Suprapubic skin (tissue), 4 donors: ENCODE data around the gene NBEA. TPM values are rescaled to one million over a fixed set of nuclear protein-coding genes. Genes with fewer than 3 reads are reported as not detected.
"Not testable (repeated sequence)": the region's sequence is repeated elsewhere in the genome, so short reads cannot be mapped to it uniquely, and the experiment has no call there.

Source experiments
- DNase-seq, 2 donors: peaks; one replicate each; pipeline ENCODE4 v3.0.0-alpha.2; 2019; ENCODE audit warnings: low spot score in 2 of 2
- H3K27ac ChIP-seq: fragments of 200-600 bp; sonication (generic); one replicate; pipeline ENCODE4 v1.5.1; 2019
- H3K27me3 ChIP-seq: fragments of 200-600 bp; sonication (generic); one replicate; pipeline ENCODE4 v1.5.1; 2019
- H3K36me3 ChIP-seq: fragments of 200-600 bp; sonication (generic); one replicate; pipeline ENCODE4 v1.5.1; 2019
- H3K4me1 ChIP-seq: fragments of 200-600 bp; sonication (generic); one replicate; pipeline ENCODE4 v1.5.1; 2019
- H3K4me3 ChIP-seq: fragments of 200-600 bp; sonication (generic); one replicate; pipeline ENCODE4 v1.5.1; 2019; ENCODE audit warnings: mild to moderate bottlenecking
- H3K9me3 ChIP-seq: fragments of 200-600 bp; sonication (generic); one replicate; pipeline ENCODE4 v1.5.1; 2019
- CTCF ChIP-seq, 2 donors: fragments of 200-600 bp in 1 of 2; fragments of 450-650 bp in 1 of 2; sonication (generic) in 1 of 2; IDR thresholded peaks; one replicate each; pipeline ENCODE4 v1.5.1; 2016 to 2019; ENCODE audit warnings: antibody characterized with exemption in 2 of 2, mild to moderate bottlenecking in 1 of 2, moderate library complexity in 1 of 2
- EP300 ChIP-seq: sonication (generic); formaldehyde crosslinking; IDR thresholded peaks from one replicate; pipeline ENCODE4 v1.6.1; 2017; ENCODE audit warnings: antibody characterized with exemption
- POLR2A ChIP-seq, 2 donors: fragments of 450-650 bp; IDR thresholded peaks; one replicate each; pipeline ENCODE4 v1.6.1; 2017; ENCODE audit warnings: antibody characterized with exemption in 2 of 2, mild to moderate bottlenecking in 2 of 2, moderate library complexity in 2 of 2
- POLR2AphosphoS5 ChIP-seq, 3 donors: sonication (generic); formaldehyde crosslinking; IDR thresholded peaks; one replicate each; pipeline ENCODE4 v1.6.1; 2017; ENCODE audit warnings: antibody characterized with exemption in 3 of 3
- WGBS: methylation state at CpG from one replicate; pipeline ENCODE4 v1.1.5; 2018; 5-methylcytosine and 5-hydroxymethylcytosine counted together
- total RNA-seq, 4 donors: library from RNA; depleted of rRNA; stranded (reverse); fragments of >200 nt; gene quantifications; one replicate each; pipeline ENCODE4 v1.1.0, GENCODE V29; 2016

The NBEA gene
- total RNA-seq, 4 donors from 2014 or later, result 3.1 to 9.7 (median 4.1) TPM

- H3K27me3 ChIP-seq, result no peaks in the 10 kb centered on the region
- TF ChIP-seq CTCF (IDR thresholded peaks at IDR 0.05), result no peak
- TF ChIP-seq POLR2A (IDR thresholded peaks at IDR 0.05), result no peak
- H3K36me3 ChIP-seq, result no peaks in the 10 kb centered on the region
- no peak for DNase-seq
- H3K4me1 ChIP-seq, result no peaks in the 10 kb centered on the region
- 59% methylated on average over 6 of the region's 6 CpGs for WGBS
- H3K4me3 ChIP-seq, result no peak overlapping the region
- no peaks in the 10 kb centered on the region for H3K9me3 ChIP-seq
- no peak overlapping the region for H3K27ac ChIP-seq
These were observed 445.7 kb downstream of the NBEA start for GRCh38 chr13:35387682-35388250.

DNA sequence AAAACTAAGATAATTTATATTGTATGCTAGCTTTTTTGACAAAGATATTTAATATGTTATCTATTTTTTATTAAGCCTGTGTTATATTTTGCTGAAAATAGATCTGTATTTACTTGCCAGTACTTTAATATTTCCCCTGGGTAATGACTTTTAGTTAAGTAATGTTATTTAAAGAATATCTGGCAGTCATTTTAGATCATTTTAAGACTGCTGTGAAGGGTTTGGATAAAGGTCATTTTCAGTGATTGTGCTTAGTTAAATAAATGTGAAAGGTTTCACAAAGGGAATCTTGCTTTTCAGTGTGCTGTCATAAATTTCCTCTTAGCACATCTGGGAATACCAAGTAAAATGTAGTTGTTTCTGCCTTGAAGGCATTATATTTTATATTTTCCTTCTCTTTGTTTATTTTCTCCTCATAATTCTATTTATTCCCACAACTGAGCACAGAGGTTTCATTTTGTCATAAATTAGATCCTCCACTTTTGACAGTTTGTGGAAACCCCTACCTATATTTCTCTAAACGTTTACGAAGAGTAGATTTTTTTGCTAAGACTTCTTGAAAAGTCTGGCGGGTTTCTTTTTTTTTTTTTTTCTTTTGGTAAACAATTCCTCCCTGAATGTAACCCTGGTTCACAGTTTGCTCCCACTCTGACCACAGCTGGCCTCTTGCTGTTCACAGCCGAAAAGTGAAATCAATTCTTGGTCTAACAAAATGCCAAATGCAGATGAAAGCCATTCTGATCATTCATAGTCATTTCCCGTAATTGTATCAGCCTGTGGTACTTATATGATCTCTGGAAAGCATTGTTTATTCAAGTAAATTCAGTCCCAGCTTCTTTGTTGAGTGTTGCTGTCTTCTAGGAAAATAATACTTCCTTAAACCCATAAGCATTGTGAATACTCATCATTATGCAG, 446.6 kb downstream of the NBEA start:
- Histone ChIP-seq H3K9me3 (no peaks in the 10 kb centered on the region), H3K4me3 (no peak overlapping the region)
- WGBS, result 29% methylated on average over 5 of the region's 5 CpGs

DNA sequence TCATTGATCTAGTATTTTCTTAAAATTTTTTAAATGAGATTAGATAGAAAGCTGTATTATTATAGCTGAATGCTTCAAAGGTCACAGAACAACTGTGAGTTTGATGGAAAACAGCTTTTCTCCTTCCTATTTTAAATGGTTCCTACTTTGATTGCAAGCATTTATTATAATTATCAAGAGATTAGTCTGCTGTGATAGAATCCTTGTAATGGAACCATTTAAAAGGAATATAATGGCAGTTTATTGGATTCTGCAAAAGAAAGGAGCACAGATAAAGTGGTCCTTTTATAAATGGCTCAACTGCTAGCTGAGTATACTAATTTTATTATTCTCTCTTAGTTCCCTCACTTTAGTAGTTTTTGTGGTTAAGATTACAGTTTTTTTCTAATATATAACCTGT, 447.5 kb downstream of the NBEA start:
- Histone ChIP-seq H3K9me3 (no peaks in the 10 kb centered on the region), H3K4me1 (no peaks in the 10 kb centered on the region), H3K27me3 (no peaks in the 10 kb centered on the region), H3K27ac (no peak overlapping the region), H3K4me3 (no peak overlapping the region), H3K36me3 (no peaks in the 10 kb centered on the region)
- no peak for TF ChIP-seq CTCF (IDR thresholded peaks at IDR 0.05)
- no peak for TF ChIP-seq EP300
- no peak for TF ChIP-seq POLR2A (IDR thresholded peaks at IDR 0.05)
- TF ChIP-seq POLR2AphosphoS5 (IDR thresholded peaks at IDR 0.05), result no peak
- no peak for DNase-seq

More for the DNA sequence above, 446.6 kb downstream of the NBEA start:
- Histone ChIP-seq H3K4me1 (no peaks in the 10 kb centered on the region), H3K27ac (no peak overlapping the region), H3K27me3 (no peaks in the 10 kb centered on the region), H3K36me3 (no peaks in the 10 kb centered on the region)
- DNase-seq, result no peak
- TF ChIP-seq CTCF (IDR thresholded peaks at IDR 0.05) (no peak), POLR2A (IDR thresholded peaks at IDR 0.05) (no peak), POLR2AphosphoS5 (IDR thresholded peaks at IDR 0.05) (no peak), EP300 (no peak)

DNA sequence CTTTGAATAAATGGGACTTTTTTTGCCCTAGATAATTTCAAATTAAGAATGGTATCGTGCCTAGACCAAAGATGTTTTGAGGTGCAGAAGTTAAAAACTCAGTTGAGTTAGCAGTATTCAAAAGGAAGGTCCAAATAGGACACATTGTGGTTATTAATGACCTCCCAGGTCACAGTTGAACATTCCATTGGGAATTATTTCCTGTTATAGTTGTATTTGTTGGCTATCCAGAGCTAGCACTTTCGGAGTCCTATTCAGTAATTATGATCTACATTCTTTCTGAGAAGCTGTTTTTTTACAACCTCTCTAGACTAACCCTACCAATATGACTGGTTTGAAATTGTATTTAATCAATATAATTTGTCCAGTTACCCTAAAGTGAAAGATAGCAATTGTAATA, 450.7 kb downstream of the NBEA start:
- H3K9me3 ChIP-seq, result no peaks in the 10 kb centered on the region
- no peak overlapping the region for H3K27ac ChIP-seq
- no peaks in the 10 kb centered on the region for H3K27me3 ChIP-seq
- H3K36me3 ChIP-seq, result no peaks in the 10 kb centered on the region
- no peaks in the 10 kb centered on the region for H3K4me1 ChIP-seq
- TF ChIP-seq POLR2A (IDR thresholded peaks at IDR 0.05) (no peak), EP300 (no peak)
- WGBS, result 72% methylated on average over 2 of the region's 2 CpGs
- no peak for DNase-seq
- no peak overlapping the region for H3K4me3 ChIP-seq

DNA sequence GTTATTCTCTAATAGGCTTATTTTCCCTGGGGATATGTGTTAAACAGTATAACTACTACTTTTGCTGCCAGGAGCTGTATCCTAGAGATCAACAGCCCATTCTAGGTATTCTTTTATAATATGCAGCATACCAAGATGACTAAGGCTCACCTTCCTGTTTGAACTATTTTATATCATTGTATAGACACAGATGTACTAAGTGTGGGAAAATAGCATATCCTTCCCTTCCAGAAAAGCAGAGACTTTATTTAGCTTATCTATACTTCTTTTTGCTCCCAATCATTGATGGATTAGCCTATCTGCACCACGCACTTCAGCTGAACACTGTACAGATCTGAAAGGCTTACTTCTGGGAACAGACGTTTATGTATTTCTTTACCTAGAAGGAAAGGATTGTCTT, 451.8 kb downstream of the NBEA start:
- H3K4me3 ChIP-seq, result no peak overlapping the region
- TF ChIP-seq EP300 (no peak), POLR2AphosphoS5 (IDR thresholded peaks at IDR 0.05) (no peak), POLR2A (IDR thresholded peaks at IDR 0.05) (no peak), CTCF (IDR thresholded peaks at IDR 0.05) (no peak)
- H3K27me3 ChIP-seq, result no peaks in the 10 kb centered on the region
- 75% methylated on average over 2 of the region's 2 CpGs for WGBS
- H3K36me3 ChIP-seq, result no peaks in the 10 kb centered on the region
- no peak for DNase-seq
- H3K4me1 ChIP-seq, result no peaks in the 10 kb centered on the region
- H3K27ac ChIP-seq, result no peak overlapping the region
- H3K9me3 ChIP-seq, result peaks cover 9% of the 10 kb centered on the region

DNA sequence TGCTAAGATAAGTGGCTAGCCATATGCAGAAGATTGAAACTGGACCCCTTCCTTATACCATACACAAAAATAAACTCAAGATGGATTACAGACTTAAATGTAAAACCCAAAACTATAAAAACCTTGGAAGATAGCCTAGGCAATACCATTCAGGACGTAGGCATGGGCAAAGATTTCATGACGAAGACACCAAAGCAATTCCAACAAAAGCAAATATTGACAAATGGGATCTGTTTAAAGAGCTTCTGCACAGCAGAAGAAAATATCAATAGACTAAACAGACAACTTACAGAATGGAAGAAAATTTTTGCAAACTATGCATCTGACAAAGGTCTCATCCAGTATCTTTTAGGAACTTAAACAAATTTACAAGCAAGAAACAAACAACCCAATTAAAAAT, 466.2 kb downstream of the NBEA start:
- not testable (repeated sequence) for H3K9me3 ChIP-seq, H3K27me3 ChIP-seq, H3K27ac ChIP-seq, H3K36me3 ChIP-seq, DNase-seq, H3K4me1 ChIP-seq, H3K4me3 ChIP-seq
- WGBS, result 87% methylated on average over 2 of the region's 2 CpGs
